ENCODE results near the gene SLC30A4.

- TF ChIP-seq CTCF (IDR thresholded peaks at IDR 0.05) (no peak), POLR2AphosphoS5 (IDR thresholded peaks at IDR 0.05) (no peak)
These were observed 47.8 kb downstream of the SLC30A4 start for GRCh38 chr15:45474799-45475198.

Data from suprapubic skin (tissue), 3 donors.